GM10266 (cell line): ENCODE data around the gene GPC2.
"Not testable (repeated sequence)": the region's sequence is repeated elsewhere in the genome, so short reads cannot be mapped to it uniquely, and the experiment has no call there.

Experiments
- DNase-seq: peaks from one replicate; pipeline ENCODE4 v3.0.0; 2012; ENCODE audit errors: extremely low spot score
- TF ChIP-seq, protein P1 (sequence below): IDR thresholded peaks from 2 replicates; pipeline ENCODE4 v1.5.1; 2012; ENCODE audit warnings: mild to moderate bottlenecking, low read depth; ENCODE audit not compliant: control insufficient read depth, insufficient read depth; ENCODE audit errors: missing control alignments

The GPC2 gene

DNA sequence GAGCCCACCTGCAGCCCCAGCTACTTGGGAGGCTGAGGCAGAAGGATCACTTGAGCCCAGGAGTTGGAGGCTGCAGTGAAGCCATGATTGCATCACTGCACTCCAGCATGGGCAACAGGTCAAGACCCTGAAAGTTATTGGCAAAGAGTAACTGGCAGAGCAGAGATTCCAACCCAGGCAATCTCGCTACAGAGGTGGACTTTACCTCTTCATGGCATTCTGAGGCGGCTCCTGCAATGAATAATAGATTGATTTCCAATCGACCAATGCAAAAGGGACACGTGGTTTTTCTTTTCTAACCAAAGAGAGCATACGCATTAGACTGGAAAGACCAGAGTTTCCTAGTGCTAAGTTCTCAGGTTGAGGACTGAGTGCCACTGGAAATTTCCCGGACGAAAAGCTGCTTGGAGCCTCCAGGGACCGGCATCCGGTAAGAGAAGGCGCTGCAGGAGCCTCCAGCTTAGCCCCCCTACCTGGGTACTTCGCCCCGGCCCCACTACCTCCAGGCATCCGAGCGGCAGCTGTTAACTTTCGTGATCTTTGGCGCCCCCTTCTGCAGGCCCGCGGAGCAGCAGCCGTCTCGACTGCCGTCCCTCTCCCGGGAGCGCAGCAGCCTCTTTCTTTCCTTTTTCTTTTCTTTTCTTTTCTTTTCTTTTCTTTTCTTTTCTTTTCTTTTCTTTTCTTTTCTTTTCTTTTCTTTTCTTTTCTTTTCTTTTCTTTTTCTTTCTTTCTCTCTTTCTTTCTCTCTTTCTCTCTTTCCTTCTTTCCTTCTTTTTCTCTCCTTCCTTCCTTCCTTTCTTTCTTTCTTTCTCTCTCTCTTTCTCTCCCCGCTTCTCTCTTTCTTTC is 46.4 kb downstream of the GPC2 start:
- DNase-seq = peak; percentile 79
- TF ChIP-seq, protein P1, sequence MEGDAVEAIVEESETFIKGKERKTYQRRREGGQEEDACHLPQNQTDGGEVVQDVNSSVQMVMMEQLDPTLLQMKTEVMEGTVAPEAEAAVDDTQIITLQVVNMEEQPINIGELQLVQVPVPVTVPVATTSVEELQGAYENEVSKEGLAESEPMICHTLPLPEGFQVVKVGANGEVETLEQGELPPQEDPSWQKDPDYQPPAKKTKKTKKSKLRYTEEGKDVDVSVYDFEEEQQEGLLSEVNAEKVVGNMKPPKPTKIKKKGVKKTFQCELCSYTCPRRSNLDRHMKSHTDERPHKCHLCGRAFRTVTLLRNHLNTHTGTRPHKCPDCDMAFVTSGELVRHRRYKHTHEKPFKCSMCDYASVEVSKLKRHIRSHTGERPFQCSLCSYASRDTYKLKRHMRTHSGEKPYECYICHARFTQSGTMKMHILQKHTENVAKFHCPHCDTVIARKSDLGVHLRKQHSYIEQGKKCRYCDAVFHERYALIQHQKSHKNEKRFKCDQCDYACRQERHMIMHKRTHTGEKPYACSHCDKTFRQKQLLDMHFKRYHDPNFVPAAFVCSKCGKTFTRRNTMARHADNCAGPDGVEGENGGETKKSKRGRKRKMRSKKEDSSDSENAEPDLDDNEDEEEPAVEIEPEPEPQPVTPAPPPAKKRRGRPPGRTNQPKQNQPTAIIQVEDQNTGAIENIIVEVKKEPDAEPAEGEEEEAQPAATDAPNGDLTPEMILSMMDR = peak; percentile 95

DNA sequence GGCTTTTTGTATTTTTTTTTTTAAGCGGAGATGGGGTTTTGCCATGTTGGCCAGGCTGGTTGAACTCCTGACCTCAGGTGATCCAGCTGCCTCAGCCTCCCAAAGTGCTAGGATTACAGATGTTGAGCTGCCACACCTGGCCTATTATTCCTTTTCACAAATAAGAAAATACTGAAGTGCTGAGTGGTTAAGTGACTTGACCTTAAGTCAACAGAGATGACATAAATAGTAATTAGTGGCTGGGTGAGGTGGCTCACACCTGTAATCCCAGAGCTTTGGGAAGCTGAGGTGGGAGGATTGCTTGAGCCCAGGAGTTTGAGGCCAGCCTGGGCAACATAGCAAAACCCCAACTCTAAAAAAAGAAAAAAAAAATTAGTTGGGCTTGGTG is 47.0 kb downstream of the GPC2 start:
- DNase-seq = not testable (repeated sequence)

DNA sequence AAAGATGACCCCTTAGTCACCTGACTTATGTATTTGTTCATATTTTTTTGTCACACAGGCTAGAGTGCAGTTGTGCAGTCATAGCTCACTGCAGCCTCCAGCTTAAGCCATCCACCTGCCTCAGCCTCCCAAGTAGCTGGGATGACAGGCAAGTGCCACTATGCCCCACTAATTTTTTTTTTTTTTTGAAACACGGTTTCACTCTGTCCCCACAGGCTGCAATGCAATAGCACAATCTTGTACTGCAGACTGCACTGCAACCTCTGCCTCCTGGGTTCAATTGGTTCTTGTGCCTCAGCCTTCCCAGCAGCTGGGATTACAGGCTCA is 48.6 kb downstream of the GPC2 start:
- no peak for DNase-seq
- TF ChIP-seq, protein P1 = no peak

DNA sequence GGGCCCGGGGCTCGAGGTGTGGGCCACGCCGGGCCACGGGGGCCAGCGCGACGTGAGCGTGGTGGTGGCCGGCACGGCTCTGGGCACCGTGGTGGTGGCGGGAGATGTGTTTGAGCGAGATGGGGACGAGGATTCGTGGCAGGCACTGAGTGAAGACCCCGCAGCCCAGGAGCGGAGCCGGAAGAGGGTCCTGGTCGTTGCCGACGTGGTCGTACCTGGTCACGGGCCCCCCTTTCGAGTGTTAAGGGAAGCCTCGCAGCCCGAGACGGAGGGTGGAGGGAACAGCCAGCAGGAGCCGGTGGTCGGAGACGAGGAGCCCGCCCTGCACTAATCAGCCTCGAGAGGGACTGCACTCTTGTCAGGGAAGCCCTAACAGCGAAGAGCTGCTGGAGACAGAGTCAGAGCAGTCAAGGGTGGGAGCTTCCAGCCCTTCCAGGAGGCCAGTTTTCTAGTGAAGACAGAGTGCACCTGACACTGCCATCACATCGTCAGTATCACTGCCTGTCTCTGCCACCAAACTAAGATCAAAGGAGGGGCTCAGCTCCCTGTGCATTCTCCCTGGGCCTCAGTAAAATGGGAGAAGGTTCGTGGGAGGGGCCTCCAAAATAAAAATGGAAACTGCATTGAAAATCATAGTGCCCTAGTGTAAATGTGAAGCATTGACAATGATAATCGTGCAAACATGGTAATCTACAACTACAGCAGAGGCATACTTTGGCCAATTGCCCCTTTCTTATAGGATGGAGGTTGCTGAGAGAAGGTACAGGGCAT is 49.1 kb downstream of the GPC2 start:
- TF ChIP-seq, protein P1 = no peak
- peak; percentile 40 for DNase-seq

DNA sequence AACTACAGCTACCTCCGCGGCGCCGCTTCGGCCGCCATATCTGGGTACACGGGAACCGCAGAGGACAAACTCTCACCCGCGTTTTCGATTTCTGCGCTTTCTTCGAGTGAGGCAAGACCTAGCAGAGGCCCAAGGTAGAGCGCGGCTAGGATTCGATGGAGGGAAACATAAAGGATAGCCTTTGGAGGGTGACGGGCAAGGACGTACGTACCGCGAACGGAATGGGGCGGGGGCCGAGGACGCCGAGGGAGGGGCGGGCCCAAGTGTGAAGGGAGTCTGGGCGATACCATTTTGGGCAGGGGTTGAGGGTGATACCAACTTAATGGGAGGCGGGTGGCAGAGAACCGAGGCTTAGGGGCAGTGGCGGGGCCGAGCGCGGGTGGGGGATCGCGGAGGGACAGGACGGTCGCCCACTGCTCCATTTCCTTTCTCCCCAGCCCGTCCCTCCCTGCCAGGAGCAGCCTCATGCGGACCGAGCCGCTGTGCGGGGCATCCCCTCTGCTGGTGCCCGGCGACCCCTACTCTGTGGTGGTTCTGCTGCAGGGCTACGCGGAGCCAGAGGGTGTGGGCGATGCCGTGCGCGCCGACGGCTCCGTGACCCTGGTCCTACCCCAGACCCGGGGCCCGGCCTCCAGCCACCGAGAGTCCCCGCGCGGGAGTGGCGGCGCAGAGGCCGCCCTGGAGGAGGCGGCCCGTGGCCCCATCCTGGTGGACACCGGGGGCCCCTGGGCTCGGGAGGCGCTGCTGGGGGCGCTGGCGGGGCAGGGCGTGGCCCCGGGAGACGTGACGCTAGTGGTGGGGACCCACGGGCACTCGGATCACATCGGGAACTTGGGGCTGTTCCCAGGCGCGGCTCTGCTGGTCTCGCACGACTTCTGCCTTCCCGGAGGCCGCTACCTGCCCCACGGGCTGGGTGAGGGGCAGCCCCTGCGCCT is 50.0 kb downstream of the GPC2 start, which contains the start of gene MBLAC1:
TSS of gene MBLAC1 (plus strand) at position 37 of the 935 bp plus-strand sequence. CDS start at position 466, 429 bp downstream.
- TF ChIP-seq, protein P1 = no peak
- peak; percentile 92 for DNase-seq

DNA sequence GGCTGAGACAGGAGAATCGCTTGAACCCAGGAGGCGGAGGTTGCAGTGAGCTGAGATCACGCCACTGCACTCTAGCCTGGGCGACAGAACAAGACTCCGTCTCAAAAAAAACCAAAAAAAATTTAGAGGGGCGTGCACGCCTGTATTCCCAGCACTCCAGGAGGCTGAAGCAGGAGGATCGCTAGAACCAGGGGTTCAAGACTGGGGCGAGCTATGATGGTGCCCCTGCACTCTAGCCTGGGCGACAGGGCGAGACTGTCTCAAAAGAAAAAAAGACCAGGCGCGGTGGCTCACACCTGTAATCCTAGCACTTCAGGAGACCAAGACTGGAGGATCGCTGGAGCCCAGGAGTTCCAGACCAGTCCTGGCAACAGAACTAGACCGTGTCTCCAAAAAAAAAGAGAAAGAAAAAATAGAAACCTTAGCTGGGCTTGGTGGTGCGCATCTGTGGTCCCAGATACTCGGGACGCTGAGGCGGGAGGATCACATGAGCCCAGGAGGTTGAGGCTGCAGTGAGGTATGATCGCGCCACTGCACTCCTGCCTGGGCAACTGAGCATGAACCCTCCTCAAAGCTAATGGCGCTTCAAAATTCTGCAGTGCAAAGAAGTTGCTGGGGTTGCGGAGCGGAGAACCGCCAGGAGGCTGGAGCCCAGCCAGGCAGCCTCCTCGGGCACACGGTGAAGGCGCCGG is 50.8 kb downstream of the GPC2 start:
- TF ChIP-seq, protein P1 = no peak
- DNase-seq = no peak
